Mesendoderm (in vitro differentiated cells): ENCODE measurements around the gene MFSD6L.

Experiments used
- DNase-seq: peaks from one replicate; pipeline ENCODE4 v3.0.0; 2013
- H2AK5ac ChIP-seq: 2 replicates; pipeline ENCODE4 v1.6.1; 2013; ENCODE audit warnings: low read length, inconsistent platforms
- H2BK120ac ChIP-seq: 2 replicates; pipeline ENCODE4 v1.6.1; 2013; ENCODE audit warnings: low read depth, mild to moderate bottlenecking, low read length, moderate library complexity, mixed read lengths
- H2BK15ac ChIP-seq: replicated peaks from 2 replicates; pipeline ENCODE4 v1.6.1; 2013; ENCODE audit warnings: low read depth, mild to moderate bottlenecking, moderate library complexity
- H2BK5ac ChIP-seq: 2 replicates; pipeline ENCODE4 v1.6.1; 2013; ENCODE audit warnings: low read length, inconsistent platforms
- H3K18ac ChIP-seq: 2 replicates; pipeline ENCODE4 v1.6.1; 2013; ENCODE audit warnings: mild to moderate bottlenecking, low read length, mixed read lengths
- H3K23ac ChIP-seq: one replicate; pipeline ENCODE4 v1.6.1; 2013; ENCODE audit warnings: low read length
- H3K27ac ChIP-seq: 2 replicates; pipeline ENCODE4 v1.5.1; 2013; ENCODE audit warnings: low read depth, mild to moderate bottlenecking, inconsistent platforms, low read length, moderate library complexity
- H3K27me3 ChIP-seq: 2 replicates; pipeline ENCODE4 v1.6.1; 2013; ENCODE audit warnings: low read length, control low read depth, mild to moderate bottlenecking, inconsistent platforms; ENCODE audit not compliant: insufficient read depth, poor library complexity
- H3K36me3 ChIP-seq: 2 replicates; pipeline ENCODE4 v1.6.1; 2013; ENCODE audit warnings: low read length, inconsistent platforms; ENCODE audit not compliant: control insufficient read depth, insufficient read depth
- H3K4ac ChIP-seq: one replicate; pipeline ENCODE4 v1.6.1; 2013; ENCODE audit warnings: low read depth, mild to moderate bottlenecking, low read length, moderate library complexity
- H3K4me1 ChIP-seq: 2 replicates; pipeline ENCODE4 v1.6.1; 2013; ENCODE audit warnings: low read depth, low read length, inconsistent platforms; ENCODE audit not compliant: control insufficient read depth
- H3K4me2 ChIP-seq: 2 replicates; pipeline ENCODE4 v1.6.1; 2013; ENCODE audit warnings: low read length
- H3K4me3 ChIP-seq: 2 replicates; pipeline ENCODE4 v1.5.1; 2013; ENCODE audit warnings: mild to moderate bottlenecking, low read length
- H3K56ac ChIP-seq: one replicate; pipeline ENCODE4 v1.6.1; 2013; ENCODE audit warnings: low read length
- H3K79me1 ChIP-seq: 2 replicates; pipeline ENCODE4 v1.6.1; 2013; ENCODE audit warnings: low read length, inconsistent platforms
- H3K79me2 ChIP-seq: 2 replicates; pipeline ENCODE4 v1.6.1; 2013; ENCODE audit warnings: mild to moderate bottlenecking, low read length; ENCODE audit not compliant: control insufficient read depth, insufficient read depth
- H3K9ac ChIP-seq: 2 replicates; pipeline ENCODE4 v1.6.1; 2013; ENCODE audit warnings: low read length, inconsistent platforms
- H4K5ac ChIP-seq: one replicate; pipeline ENCODE4 v1.6.1; 2013; ENCODE audit warnings: low read length
- H4K8ac ChIP-seq: one replicate; pipeline ENCODE4 v1.6.1; 2013; ENCODE audit warnings: low read depth, mild to moderate bottlenecking, control low read depth, low read length, moderate library complexity
- WGBS: extraction: QIAGEN DNeasy Blood & Tissue Kit; methylation state at CpG from one replicate; pipeline ENCODE4 v1.1.7; 2013; ENCODE audit warnings: low lambda C conversion rate, missing lambda C conversion rate; ENCODE audit not compliant: insufficient coverage; ENCODE audit errors: extremely low coverage; 5-methylcytosine and 5-hydroxymethylcytosine counted together

MFSD6L gene

GRCh38 chr17:8753136-8753975 lies 45.8 kb downstream of the MFSD6L start:
- H2BK5ac ChIP-seq = no peak overlapping the region
- H3K56ac ChIP-seq = no peak overlapping the region
- no peak overlapping the region for H3K9ac ChIP-seq
- no peaks in the 10 kb centered on the region for H3K79me1 ChIP-seq
- H3K4me2 ChIP-seq = no peak overlapping the region
- no peak overlapping the region for H2BK120ac ChIP-seq
- H3K27ac ChIP-seq = no peak overlapping the region
- H4K8ac ChIP-seq = no peak overlapping the region
- H3K18ac ChIP-seq = no peak overlapping the region
- DNase-seq = no peak
- no peaks in the 10 kb centered on the region for H3K27me3 ChIP-seq
- H2AK5ac ChIP-seq = no peak overlapping the region
- no peaks in the 10 kb centered on the region for H3K4me1 ChIP-seq
- H4K5ac ChIP-seq = no peak overlapping the region
- no peak overlapping the region for H3K4me3 ChIP-seq
- WGBS = no CpG with 5 or more reads among the region's 12 CpGs
- H3K23ac ChIP-seq = no peak overlapping the region
- H3K4ac ChIP-seq = no peak overlapping the region
- H3K79me2 ChIP-seq = no peaks in the 10 kb centered on the region
- no peak overlapping the region for H2BK15ac ChIP-seq
- no peaks in the 10 kb centered on the region for H3K36me3 ChIP-seq

GRCh38 chr17:8749616-8750015 lies 49.5 kb downstream of the MFSD6L start:
- Histone ChIP-seq H3K27me3 (no peaks in the 10 kb centered on the region), H2BK5ac (no peak overlapping the region), H3K27ac (no peak overlapping the region), H2AK5ac (no peak overlapping the region), H3K79me1 (no peaks in the 10 kb centered on the region), H3K36me3 (no peaks in the 10 kb centered on the region), H4K8ac (no peak overlapping the region), H3K18ac (no peak overlapping the region), H3K4me3 (no peak overlapping the region), H3K79me2 (no peaks in the 10 kb centered on the region), H2BK15ac (no peak overlapping the region), H3K23ac (no peak overlapping the region), H3K4me1 (no peaks in the 10 kb centered on the region), H4K5ac (no peak overlapping the region), H3K4ac (no peak overlapping the region), H3K56ac (no peak overlapping the region), H3K9ac (no peak overlapping the region), H2BK120ac (no peak overlapping the region), H3K4me2 (no peak overlapping the region)
- no CpG with 5 or more reads among the region's 3 CpGs for WGBS
- no peak for DNase-seq

- WGBS = no CpG with 5 or more reads among the region's 3 CpGs
- H3K27me3 ChIP-seq = no peaks in the 10 kb centered on the region
- no peak overlapping the region for H2BK120ac ChIP-seq
These were observed 51.4 kb downstream of the MFSD6L start for GRCh38 chr17:8747742-8748141.

More at GRCh38 chr17:8747742-8748141, 51.4 kb downstream of the MFSD6L start:
- Histone ChIP-seq H2AK5ac (no peak overlapping the region), H3K4ac (no peak overlapping the region), H2BK15ac (no peak overlapping the region), H3K4me3 (no peak overlapping the region), H2BK5ac (no peak overlapping the region), H3K23ac (no peak overlapping the region), H3K9ac (no peak overlapping the region), H4K8ac (no peak overlapping the region), H3K4me2 (no peak overlapping the region), H3K4me1 (no peaks in the 10 kb centered on the region), H3K79me2 (no peaks in the 10 kb centered on the region), H3K79me1 (no peaks in the 10 kb centered on the region), H4K5ac (no peak overlapping the region), H3K18ac (no peak overlapping the region), H3K56ac (no peak overlapping the region), H3K27ac (no peak overlapping the region), H3K36me3 (no peaks in the 10 kb centered on the region)
- DNase-seq = no peak
